PFSK-1 (cell line): ENCODE results near the gene MYH14.

Source experiments
- FOXP2 ChIP-seq: optimal IDR thresholded peaks from 2 replicates; pipeline ENCODE3; 2011; ENCODE audit warnings: borderline replicate concordance, control low read depth, inconsistent platforms; ENCODE audit not compliant: insufficient read depth; ENCODE audit errors: extremely low read length, extremely low read depth
- POLR2AphosphoS5 ChIP-seq: IDR thresholded peaks from 2 replicates; pipeline ENCODE4 v1.6.1; 2012; ENCODE audit warnings: low read depth, mild to moderate bottlenecking, control low read depth, low read length, moderate library complexity
- REST ChIP-seq, 2 experiments: IDR thresholded peaks; 2 replicates each; pipeline versions ENCODE4 v1.6.1 to v1.8.0; 2011 to 2012; ENCODE audit warnings: low read depth in 2 of 2, low read length in 2 of 2, control low read depth in 1 of 2, inconsistent platforms in 1 of 2, mild to moderate bottlenecking in 1 of 2, moderate library complexity in 1 of 2; ENCODE audit not compliant: insufficient read depth in 1 of 2
- SIN3A ChIP-seq: IDR thresholded peaks from 2 replicates; pipeline ENCODE4 v1.6.1; 2012; ENCODE audit warnings: mild to moderate bottlenecking, low read length, moderate library complexity, borderline replicate concordance; ENCODE audit not compliant: insufficient read depth
- TAF1 ChIP-seq: IDR thresholded peaks from 2 replicates; pipeline ENCODE4 v1.6.1; 2012; ENCODE audit warnings: low read length, control low read depth, borderline replicate concordance; ENCODE audit not compliant: insufficient read depth

The MYH14 gene

GRCh38 chr19:50209131-50209530 is 5.7 kb downstream of the MYH14 start:
- no peak for TF ChIP-seq POLR2AphosphoS5
- TF ChIP-seq FOXP2: no peak
- no peak for TF ChIP-seq TAF1
- TF ChIP-seq REST (IDR thresholded peaks at IDR 0.05; ENCODE audit: insufficient read depth in 1 of 2, low read depth in 2 of 2, low read length in 2 of 2): no peak
- no peak for TF ChIP-seq SIN3A

GRCh38 chr19:50210425-50210824 is 7.0 kb downstream of the MYH14 start:
- TF ChIP-seq TAF1: no peak
- TF ChIP-seq POLR2AphosphoS5: no peak
- TF ChIP-seq FOXP2: no peak
- TF ChIP-seq SIN3A: no peak
- TF ChIP-seq REST (IDR thresholded peaks at IDR 0.05; ENCODE audit: insufficient read depth in 1 of 2, low read depth in 2 of 2, low read length in 2 of 2): no peak

GRCh38 chr19:50213925-50214324 is 10.5 kb downstream of the MYH14 start:
- TF ChIP-seq REST (IDR thresholded peaks at IDR 0.05; ENCODE audit: insufficient read depth in 1 of 2, low read depth in 2 of 2, low read length in 2 of 2) (no peak), TAF1 (no peak), SIN3A (no peak)

GRCh38 chr19:50214699-50215543 is 11.5 kb downstream of the MYH14 start:
- TF ChIP-seq SIN3A (no peak), FOXP2 (no peak), REST (IDR thresholded peaks at IDR 0.05; ENCODE audit: insufficient read depth in 1 of 2, low read depth in 2 of 2, low read length in 2 of 2) (no peak), POLR2AphosphoS5 (no peak), TAF1 (no peak)

GRCh38 chr19:50215820-50216219 is 12.4 kb downstream of the MYH14 start:
- no peak for TF ChIP-seq REST (IDR thresholded peaks at IDR 0.05; ENCODE audit: insufficient read depth in 1 of 2, low read depth in 2 of 2, low read length in 2 of 2)
- no peak for TF ChIP-seq POLR2AphosphoS5
- no peak for TF ChIP-seq TAF1
- TF ChIP-seq SIN3A: no peak
- TF ChIP-seq FOXP2: no peak
